Central memory CD4-positive, alpha-beta T cell (primary cell): ENCODE data around the gene PIK3CA.
"Not testable (repeated sequence)": the region's sequence is repeated elsewhere in the genome, so short reads cannot be mapped to it uniquely, and the experiment has no call there.

Source experiments
- DNase-seq: peaks from one replicate; pipeline ENCODE4 v3.0.0; 2022

The PIK3CA gene

DNA sequence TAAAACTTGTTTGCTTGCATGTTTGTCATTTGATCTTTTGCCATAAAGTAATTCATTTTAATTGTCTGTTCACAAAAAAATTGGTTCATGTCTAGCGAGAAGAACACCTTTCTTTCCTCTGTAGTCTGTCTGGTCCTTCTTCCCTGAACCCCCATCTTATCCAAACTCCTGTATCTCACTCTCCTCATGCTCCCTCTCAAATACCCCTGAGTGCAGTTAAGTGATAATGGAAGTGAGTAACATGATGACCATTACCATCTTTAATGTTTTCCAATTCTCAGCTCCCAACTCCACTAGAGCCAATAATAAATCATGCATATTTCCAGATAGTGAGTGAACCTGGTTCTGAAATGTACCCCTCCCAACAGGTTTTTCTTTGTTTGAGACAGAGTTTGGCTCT is 116.9 kb downstream of the PIK3CA start:
- DNase-seq = no peak

- DNase-seq = no peak
Measured at GRCh38 chr3:179265875-179266274, 117.7 kb downstream of the PIK3CA start.

DNA sequence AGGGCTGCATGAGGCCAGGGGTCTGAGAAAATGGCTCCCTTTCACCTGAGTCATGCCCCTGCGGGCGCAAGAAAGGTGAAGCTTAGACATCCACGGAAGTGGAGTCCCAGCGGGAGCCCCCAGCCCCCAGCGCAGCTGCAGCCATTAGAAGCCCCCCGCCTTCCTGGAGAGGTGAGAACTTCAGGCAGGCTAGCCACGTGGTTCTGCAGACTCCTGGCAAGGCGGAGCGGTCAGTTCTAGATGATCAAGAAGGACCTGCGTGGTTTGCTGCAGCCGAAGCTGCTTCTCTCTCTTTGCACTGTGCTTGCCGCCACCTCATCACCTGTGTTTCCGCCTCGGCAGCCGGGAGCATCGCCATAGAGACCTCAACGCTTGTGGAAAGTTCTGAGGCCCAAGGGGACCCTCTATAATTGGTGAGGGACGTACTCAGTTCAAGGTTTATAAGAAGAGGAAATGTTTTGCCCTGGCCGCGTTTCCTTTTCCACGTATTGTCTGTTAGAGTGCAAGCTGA is 118.6 kb downstream of the PIK3CA start:
- no peak for DNase-seq

GRCh38 chr3:179268400-179269051 is 120.4 kb downstream of the PIK3CA start:
- no peak for DNase-seq

DNA sequence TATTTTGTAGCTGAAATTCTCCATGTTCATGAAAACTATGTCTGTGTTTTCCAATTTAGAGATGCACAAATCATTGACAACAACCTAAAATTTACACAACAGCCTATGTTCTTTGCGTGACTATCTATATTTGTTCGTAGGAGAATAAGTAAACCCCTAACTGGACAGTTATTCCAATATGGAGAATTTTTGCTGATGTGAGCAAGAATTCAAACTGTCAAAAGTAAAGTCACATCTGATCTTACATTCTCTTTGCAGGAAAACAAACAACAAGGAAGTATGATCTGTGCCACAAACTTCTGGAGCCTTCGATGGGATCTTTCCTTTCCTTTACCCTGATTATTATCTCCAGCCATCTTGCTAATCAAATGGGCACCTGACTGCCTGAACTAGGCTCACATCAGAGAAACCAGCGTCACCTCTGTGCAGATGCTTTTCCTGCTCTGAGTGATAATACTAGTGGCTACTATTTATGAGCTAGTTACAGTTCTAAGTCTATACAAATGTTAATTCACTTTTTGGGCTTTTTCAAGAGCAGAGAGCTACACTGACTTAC is 121.1 kb downstream of the PIK3CA start:
- no peak for DNase-seq

DNA sequence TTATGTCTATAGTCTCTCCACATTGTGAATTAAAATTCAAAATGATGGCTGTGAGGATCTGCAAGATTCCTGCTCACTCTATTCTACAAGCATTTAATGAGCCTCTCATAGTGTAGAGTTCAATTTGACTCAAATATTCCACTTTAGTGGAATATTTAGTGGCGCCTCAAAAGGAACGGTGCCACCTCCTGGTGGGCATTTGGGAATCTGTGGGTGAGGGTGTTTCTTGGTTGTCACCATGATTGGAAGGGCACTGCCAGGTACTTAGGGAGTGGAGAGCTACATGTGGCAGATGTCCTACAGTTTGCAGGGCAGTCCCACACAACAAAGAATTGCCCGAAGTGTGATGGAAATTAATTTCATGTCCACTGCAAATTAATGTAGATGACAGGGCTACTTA is 124.2 kb downstream of the PIK3CA start:
- no peak for DNase-seq

DNA sequence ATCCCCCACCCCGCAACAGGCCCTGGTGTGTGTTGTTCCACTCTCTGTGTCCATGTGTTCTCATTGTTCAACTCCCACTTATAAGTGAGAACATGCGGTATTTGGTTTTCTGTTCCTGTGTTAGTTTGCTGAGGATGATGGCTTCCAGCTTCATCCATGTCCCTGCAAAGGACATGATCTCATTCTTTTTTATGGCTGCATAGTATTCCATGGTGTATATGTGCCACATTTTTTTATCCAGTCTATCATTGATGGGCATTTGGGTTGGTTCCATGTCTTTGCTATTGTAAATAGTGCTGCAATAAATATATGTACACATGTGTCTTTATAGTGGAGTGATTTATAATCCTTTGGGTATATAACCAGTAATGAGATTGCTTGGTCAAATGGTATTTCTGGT is 126.3 kb downstream of the PIK3CA start:
- DNase-seq = not testable (repeated sequence)

DNA sequence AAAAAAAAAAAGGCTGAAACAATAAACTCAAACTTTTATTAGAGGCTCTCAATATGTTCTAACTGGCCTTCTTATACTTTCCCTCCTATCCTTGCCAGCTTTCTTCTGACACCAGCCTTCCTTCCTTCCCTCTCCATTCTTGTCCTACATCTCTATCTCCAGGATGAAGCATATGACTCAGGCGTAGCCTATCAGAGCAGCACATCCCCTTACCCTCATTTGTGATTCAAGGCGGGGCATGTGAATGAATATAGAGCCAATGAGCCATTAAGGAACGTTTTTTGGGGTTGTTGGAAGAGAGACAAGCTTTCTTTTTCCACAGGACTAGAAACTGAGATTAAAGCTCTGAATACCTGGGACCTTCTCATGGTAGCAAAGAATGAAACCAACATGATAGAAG is 127.8 kb downstream of the PIK3CA start:
- no peak for DNase-seq

DNA sequence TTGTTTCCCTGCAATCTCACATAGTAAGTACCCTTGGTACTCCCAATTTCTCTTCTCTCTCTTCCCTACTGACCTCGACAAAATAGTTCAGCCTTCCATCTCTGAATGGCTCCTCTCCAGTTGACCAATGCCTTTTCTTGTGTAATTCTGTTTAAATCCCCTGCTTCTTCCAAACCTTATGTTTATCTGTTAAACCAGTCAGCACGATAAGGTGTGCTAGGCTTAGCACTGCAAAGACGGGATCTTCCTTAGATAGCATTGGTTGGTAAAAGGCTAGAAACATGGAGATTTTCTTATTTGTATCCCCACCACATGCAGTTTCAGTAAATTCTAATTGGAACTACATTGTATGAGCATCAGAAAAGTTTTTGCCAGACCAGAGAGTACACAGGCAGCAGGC is 128.6 kb downstream of the PIK3CA start:
- no peak for DNase-seq

DNA sequence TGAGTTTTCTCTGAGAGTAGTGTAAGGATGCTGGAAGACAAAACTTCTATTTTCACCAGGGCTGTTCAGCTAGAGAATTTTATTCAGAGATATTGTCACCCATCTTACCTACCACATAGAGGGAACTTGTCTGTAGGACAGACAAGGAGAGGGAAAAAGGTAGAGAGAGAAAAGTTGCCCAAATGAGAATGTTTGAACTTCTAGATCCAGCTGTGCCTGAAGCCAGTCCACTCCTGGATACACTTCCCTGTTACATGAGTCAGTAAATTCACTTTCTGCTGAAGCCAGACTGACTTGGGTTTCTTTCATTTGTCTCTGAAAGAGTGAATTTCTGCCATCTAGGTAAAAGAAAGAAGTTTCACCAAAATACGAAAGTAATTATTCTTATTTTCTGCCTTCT is 130.0 kb downstream of the PIK3CA start:
- no peak for DNase-seq

GRCh38 chr3:179278932-179279693 is 131.0 kb downstream of the PIK3CA start:
- no peak for DNase-seq

- no peak for DNase-seq
Measured at GRCh38 chr3:179279837-179280236, 131.7 kb downstream of the PIK3CA start.

DNA sequence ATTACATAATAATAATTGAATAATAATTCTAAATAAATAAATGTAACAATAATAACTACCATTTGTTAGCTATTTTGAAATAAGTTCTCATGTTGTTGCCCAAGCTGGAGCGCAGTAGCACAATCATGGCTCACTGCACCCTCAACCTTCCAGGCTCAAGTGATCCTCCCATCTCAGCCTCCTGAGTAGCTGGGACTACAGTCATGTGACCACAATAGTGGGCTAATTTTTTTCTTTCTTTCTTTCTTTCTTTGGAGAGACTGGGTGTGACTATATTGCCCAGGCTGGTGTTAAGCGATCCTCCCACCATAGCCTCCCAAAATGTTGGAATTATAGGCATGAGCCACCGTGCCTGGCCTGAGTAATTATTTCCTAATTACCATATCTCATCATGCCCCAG is 133.7 kb downstream of the PIK3CA start:
- DNase-seq = no peak

GRCh38 chr3:179286331-179286730 is 138.2 kb downstream of the PIK3CA start:
- DNase-seq = no peak

- no peak for DNase-seq
Measured at GRCh38 chr3:179288845-179289244, 140.7 kb downstream of the PIK3CA start.

- no peak for DNase-seq
Measured at GRCh38 chr3:179289295-179289694, 141.1 kb downstream of the PIK3CA start.
